ENCODE data around the gene LRMDA.
"Not testable (repeated sequence)": the region's sequence is repeated elsewhere in the genome, so short reads cannot be mapped to it uniquely, and the experiment has no call there.

Gene LRMDA

DNA sequence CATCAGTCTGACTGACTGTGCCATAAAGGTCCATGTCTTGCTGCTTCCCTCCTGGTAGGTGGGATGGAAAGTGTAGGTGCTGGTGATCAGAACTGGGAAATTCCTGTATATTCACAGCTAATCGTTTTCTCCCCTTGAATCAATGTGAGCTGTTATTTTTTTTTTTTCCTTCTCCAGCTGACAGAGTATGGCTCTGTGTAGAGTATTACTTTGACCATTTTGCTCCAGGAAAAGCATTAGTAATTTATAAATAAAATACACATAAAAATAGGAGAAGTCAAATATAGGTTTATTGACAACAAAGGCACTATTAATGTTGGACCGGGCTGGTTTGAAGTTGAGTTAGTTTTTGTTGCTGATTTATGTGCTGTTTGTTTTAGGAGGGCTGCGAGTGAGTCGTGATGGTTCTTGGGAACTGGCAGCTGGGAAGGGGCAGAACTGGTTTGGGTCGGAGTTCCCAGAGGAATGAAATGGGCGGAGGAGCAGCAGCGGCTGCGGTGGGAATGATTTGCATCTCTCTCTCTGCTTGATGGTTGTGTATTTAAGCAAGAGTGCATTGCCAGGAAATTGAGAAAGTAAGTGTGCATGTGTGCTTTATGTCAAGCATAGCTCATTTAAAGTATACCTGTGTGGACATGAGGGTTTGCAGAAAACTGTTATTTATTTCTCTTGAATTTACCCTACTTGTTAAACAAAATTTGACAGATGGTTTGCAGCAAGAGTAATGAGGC is 80.9 kb downstream of the LRMDA start:
- no peak for TF ChIP-seq CTCF (IDR thresholded peaks at IDR 0.05)
- H3K4me3 ChIP-seq (ENCODE audit: low read depth, low read length), result no peak overlapping the region
- no peak overlapping the region for H2AFZ ChIP-seq
- no peaks in the 10 kb centered on the region for H3K9me3 ChIP-seq (ENCODE audit: control insufficient read depth, low read length)
- H3K27ac ChIP-seq, result no peak overlapping the region
- H3K9ac ChIP-seq, result no peak overlapping the region
- H3K4me2 ChIP-seq (ENCODE audit: low read length), result no peak overlapping the region
- H3K27me3 ChIP-seq (ENCODE audit: control insufficient read depth, insufficient read depth, low read length), result no peaks in the 10 kb centered on the region
- no peaks in the 10 kb centered on the region for H3K79me2 ChIP-seq
- H3K4me1 ChIP-seq, result no peaks in the 10 kb centered on the region
- no peaks in the 10 kb centered on the region for H3K36me3 ChIP-seq (ENCODE audit: control insufficient read depth, insufficient read depth, low read length)

GRCh38 chr10:75513292-75513885 is 82.0 kb downstream of the LRMDA start:
- H3K4me2 ChIP-seq (ENCODE audit: low read length), result no peak overlapping the region
- no peak overlapping the region for H2AFZ ChIP-seq
- no peaks in the 10 kb centered on the region for H3K36me3 ChIP-seq (ENCODE audit: control insufficient read depth, insufficient read depth, low read length)
- no peak for TF ChIP-seq CTCF (IDR thresholded peaks at IDR 0.05)
- no peaks in the 10 kb centered on the region for H3K4me1 ChIP-seq
- no peaks in the 10 kb centered on the region for H3K27me3 ChIP-seq (ENCODE audit: control insufficient read depth, insufficient read depth, low read length)
- no peaks in the 10 kb centered on the region for H3K9me3 ChIP-seq (ENCODE audit: control insufficient read depth, low read length)
- H3K79me2 ChIP-seq, result no peaks in the 10 kb centered on the region
- no peak overlapping the region for H3K9ac ChIP-seq
- H3K4me3 ChIP-seq (ENCODE audit: low read depth, low read length), result no peak overlapping the region
- H3K27ac ChIP-seq, result no peak overlapping the region

GRCh38 chr10:75514830-75515229 is 83.4 kb downstream of the LRMDA start:
- Histone ChIP-seq H3K27ac (no peak overlapping the region), H3K4me3 (ENCODE audit: low read depth, low read length) (no peak overlapping the region), H3K79me2 (no peaks in the 10 kb centered on the region), H3K27me3 (ENCODE audit: control insufficient read depth, insufficient read depth, low read length) (no peaks in the 10 kb centered on the region), H3K9ac (no peak overlapping the region), H3K4me1 (no peaks in the 10 kb centered on the region), H3K4me2 (ENCODE audit: low read length) (no peak overlapping the region), H2AFZ (no peak overlapping the region), H3K9me3 (ENCODE audit: control insufficient read depth, low read length) (no peaks in the 10 kb centered on the region), H3K36me3 (ENCODE audit: control insufficient read depth, insufficient read depth, low read length) (no peaks in the 10 kb centered on the region)
- no peak for TF ChIP-seq CTCF (IDR thresholded peaks at IDR 0.05)

DNA sequence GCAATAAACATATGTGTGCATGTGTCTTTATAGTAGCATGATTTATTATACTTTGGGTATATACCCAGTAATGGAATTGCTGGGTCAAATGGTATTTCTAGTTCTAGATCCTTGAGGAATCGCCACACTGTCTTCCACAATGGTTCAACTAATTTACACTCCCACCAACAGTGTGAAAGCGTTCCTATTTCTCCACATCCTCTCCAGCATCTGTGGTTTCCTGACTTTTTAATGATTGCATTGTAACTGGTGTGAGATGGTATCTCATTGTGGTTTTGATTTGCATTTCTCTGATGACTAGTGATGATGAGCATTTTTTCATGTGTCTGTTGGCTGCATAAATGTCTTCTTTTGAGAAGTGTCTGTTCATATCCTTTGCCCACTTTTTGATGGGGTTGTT is 84.7 kb downstream of the LRMDA start:
- H3K27ac ChIP-seq; H3K4me1 ChIP-seq; H3K4me3 ChIP-seq (ENCODE audit: low read depth, low read length); H3K36me3 ChIP-seq (ENCODE audit: control insufficient read depth, insufficient read depth, low read length); H3K79me2 ChIP-seq; H3K4me2 ChIP-seq (ENCODE audit: low read length); H3K27me3 ChIP-seq (ENCODE audit: control insufficient read depth, insufficient read depth, low read length); H3K9ac ChIP-seq; H3K9me3 ChIP-seq (ENCODE audit: control insufficient read depth, low read length); H2AFZ ChIP-seq: not testable (repeated sequence)

DNA sequence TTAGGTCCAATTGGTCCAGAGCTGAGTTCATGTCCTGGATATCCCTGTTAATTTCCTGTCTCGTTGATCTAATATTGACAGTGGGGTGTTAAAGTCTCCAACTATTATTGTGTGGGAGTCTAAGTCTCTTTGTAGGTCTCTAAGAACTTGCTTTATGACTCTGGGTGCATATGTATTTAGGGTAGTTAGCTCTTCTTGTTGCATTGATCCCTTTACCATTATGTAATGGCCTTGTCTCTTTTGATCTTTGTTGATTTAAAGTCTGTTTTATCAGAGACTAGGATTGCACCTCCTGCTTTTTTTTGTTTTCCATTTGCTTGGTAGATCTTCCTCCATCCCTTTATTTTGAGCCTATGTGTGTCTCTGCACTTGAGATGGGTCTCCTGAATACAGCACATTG is 87.8 kb downstream of the LRMDA start:
- not testable (repeated sequence) for H3K4me2 ChIP-seq (ENCODE audit: low read length); H3K27me3 ChIP-seq (ENCODE audit: control insufficient read depth, insufficient read depth, low read length); H3K36me3 ChIP-seq (ENCODE audit: control insufficient read depth, insufficient read depth, low read length); H3K9me3 ChIP-seq (ENCODE audit: control insufficient read depth, low read length); H3K4me3 ChIP-seq (ENCODE audit: low read depth, low read length); H3K4me1 ChIP-seq; H2AFZ ChIP-seq; H3K79me2 ChIP-seq; H3K9ac ChIP-seq; H3K27ac ChIP-seq

DNA sequence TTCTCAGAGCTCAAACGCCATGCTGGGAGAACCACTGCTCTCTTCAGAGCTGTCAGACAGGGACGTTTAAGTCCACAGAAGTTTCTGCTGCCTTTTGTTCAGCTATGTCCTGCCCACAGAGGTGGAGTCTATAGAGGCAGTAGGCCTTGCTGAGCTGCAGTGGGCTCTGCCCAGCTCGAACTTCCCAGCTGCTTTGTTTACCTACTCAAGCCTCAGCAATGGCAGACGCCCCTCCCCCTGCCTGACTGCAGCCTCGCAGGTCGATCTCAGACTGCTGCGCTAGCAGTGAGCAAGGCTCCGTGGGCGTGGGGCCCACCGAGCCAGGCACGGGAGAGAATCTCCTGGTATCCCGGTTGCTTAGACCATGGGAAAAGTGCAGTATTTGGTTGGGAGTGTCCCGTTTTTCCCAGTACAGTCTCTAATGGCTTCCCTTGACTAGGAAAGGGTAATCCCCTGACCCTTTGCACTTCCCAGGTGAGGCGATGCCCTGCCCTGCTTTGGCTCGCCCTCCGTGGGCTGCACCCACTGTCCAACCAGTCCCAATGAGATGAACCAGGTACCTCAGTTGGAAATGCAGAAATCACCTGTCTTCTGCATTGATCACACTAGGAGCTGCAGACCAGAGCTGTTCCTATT is 89.9 kb downstream of the LRMDA start:
- not testable (repeated sequence) for H3K9me3 ChIP-seq (ENCODE audit: control insufficient read depth, low read length); H3K4me1 ChIP-seq; H3K9ac ChIP-seq; H3K4me3 ChIP-seq (ENCODE audit: low read depth, low read length); H3K4me2 ChIP-seq (ENCODE audit: low read length); H3K36me3 ChIP-seq (ENCODE audit: control insufficient read depth, insufficient read depth, low read length); H3K27ac ChIP-seq; H3K27me3 ChIP-seq (ENCODE audit: control insufficient read depth, insufficient read depth, low read length); H3K79me2 ChIP-seq; H2AFZ ChIP-seq

Measured in parathyroid adenoma (tissue), 2 donors.